Measurements from ENCODE around the gene CDK5RAP2. TPM values are rescaled to one million over a fixed set of nuclear protein-coding genes. Genes with fewer than 3 reads are reported as not detected.
"Not testable (repeated sequence)": the region's sequence is repeated elsewhere in the genome, so short reads cannot be mapped to it uniquely, and the experiment has no call there.

Gene CDK5RAP2
- total and polyA plus RNA-seq, 8 donors = 24.7 to 438 (median 31.3) TPM

DNA sequence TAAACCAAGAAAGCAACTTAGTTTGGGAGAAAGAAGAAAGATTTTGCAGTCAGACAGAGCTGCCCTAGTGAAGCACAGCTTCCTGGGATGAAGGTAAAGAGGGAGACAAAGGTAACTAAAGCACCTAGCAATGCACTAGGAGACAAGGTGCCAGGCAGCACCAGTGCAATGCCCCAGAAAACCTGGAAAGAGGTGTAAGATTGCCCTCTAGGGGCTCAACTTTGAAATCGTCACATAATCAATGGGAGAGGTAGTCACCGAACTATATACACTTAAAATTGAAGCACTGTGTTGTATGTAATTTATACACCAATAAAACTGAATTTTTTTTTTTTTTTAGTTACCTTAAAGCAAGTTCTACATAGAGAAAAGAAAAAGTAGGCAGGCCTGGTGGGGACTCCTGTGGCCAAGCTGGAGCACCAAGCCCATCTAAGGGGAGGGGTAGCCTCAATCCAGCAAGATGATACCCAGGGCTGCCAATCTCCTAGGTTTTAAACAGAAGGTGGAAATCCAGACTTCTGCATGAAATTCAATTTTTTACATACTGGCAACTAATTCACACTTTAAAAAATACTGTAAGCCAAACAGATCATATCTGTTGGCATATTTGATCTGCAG is 48.2 kb downstream of the CDK5RAP2 start:
- H3K27me3 ChIP-seq = no peaks in the 10 kb centered on the region
- intact Hi-C loops (cut with DNase I; ENCODE audit: low total_unique reads) = no loop called here
- 66 to 82% (median 68%) methylated on average over 2 of the region's 2 CpGs for WGBS, 5 donors
- peak overlapping the region in 4 of 5 donors; percentile 36 to 68 (median 49) for H3K27ac ChIP-seq
- peaks cover 36 to 93% (median 92%) of the 10 kb centered on the region in 4 donors for H3K36me3 ChIP-seq
- H3K9me3 ChIP-seq = no peaks in the 10 kb centered on the region
- H3K4me3 ChIP-seq = no peak overlapping the region
- DNase-seq = peak in 1 of 2 donors; percentile 39
- TF ChIP-seq POLR2A (IDR thresholded peaks at IDR 0.05) = no peak
- TF ChIP-seq, protein P1, sequence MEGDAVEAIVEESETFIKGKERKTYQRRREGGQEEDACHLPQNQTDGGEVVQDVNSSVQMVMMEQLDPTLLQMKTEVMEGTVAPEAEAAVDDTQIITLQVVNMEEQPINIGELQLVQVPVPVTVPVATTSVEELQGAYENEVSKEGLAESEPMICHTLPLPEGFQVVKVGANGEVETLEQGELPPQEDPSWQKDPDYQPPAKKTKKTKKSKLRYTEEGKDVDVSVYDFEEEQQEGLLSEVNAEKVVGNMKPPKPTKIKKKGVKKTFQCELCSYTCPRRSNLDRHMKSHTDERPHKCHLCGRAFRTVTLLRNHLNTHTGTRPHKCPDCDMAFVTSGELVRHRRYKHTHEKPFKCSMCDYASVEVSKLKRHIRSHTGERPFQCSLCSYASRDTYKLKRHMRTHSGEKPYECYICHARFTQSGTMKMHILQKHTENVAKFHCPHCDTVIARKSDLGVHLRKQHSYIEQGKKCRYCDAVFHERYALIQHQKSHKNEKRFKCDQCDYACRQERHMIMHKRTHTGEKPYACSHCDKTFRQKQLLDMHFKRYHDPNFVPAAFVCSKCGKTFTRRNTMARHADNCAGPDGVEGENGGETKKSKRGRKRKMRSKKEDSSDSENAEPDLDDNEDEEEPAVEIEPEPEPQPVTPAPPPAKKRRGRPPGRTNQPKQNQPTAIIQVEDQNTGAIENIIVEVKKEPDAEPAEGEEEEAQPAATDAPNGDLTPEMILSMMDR (IDR thresholded peaks at IDR 0.05) = peak in 3 of 7 experiments; percentile 13 to 29 (median 28)
- peaks cover 0 to 12% (median 8%) of the 10 kb centered on the region in 4 donors for H3K4me1 ChIP-seq

DNA sequence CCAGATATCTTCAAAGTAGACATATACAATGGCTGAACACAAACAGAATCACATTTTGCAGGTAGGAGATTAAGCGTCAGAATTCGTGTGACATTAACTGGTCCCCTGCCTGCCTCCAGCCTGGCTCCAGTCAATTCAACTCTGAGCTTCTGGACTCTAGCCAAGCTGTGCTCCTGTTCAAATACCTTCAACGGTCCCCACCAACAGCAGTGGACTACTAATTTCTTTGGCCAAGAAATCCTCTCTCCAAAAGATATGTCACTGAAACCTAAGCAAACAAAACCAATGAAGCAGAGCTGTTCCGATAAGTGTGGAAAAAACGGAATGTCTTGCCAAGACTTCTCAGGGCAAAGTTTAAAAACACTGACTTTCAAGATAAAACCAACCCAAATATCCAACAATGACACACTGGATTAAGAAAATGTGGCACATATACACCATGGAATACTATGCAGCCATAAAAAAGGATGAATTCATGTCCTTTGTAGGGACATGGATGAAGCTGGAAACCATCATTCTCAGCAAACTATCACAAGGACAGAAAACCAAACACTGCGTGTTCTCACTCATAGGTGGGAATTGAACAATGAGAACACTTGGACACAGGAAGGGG is 49.6 kb downstream of the CDK5RAP2 start:
- H3K9me3 ChIP-seq; H3K4me3 ChIP-seq; H3K27me3 ChIP-seq; intact Hi-C loops (cut with DNase I; ENCODE audit: low total_unique reads); H3K27ac ChIP-seq; DNase-seq: not testable (repeated sequence)
- H3K36me3 ChIP-seq = peaks cover 48 to 94% (median 92%) of the 10 kb centered on the region in 4 donors
- peaks cover 0 to 12% (median 8%) of the 10 kb centered on the region in 4 donors for H3K4me1 ChIP-seq
- WGBS, 5 donors = 59 to 74% (median 65%) methylated on average over 5 to 6 of the region's 6 CpGs

DNA sequence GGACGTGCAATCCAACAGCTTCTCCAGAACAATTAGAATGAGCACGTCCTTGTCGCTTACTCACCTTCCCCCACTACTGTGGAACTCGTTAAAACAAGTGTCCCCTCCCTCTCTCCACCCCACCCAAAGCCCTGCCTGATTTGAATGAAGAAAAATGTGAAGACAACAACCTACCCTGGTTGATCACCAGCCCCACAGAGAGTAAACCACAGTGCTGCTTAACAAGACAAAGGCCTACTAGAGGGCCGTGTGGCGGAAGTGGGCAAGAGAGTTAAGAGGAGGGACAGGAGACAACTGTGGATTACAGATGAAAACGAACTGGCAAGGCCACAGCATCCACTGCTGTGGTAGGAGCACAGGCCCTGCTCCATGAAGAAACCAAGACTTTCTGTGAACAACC is 51.1 kb downstream of the CDK5RAP2 start:
- H3K4me3 ChIP-seq = no peak overlapping the region
- no peaks in the 10 kb centered on the region for H3K27me3 ChIP-seq
- peaks cover 57 to 94% (median 92%) of the 10 kb centered on the region in 4 donors for H3K36me3 ChIP-seq
- no peak for TF ChIP-seq POLR2AphosphoS5 (IDR thresholded peaks at IDR 0.05)
- TF ChIP-seq EP300 (IDR thresholded peaks at IDR 0.05) = no peak
- intact Hi-C loops (cut with DNase I; ENCODE audit: low total_unique reads) = no loop called here
- H3K27ac ChIP-seq = no peak overlapping the region
- H3K4me1 ChIP-seq = peaks cover 0 to 12% (median 8%) of the 10 kb centered on the region in 4 donors
- no peak for DNase-seq
- H3K9me3 ChIP-seq = no peaks in the 10 kb centered on the region
- 77 to 86% (median 81%) methylated on average over 7 of the region's 7 CpGs for WGBS, 5 donors

DNA sequence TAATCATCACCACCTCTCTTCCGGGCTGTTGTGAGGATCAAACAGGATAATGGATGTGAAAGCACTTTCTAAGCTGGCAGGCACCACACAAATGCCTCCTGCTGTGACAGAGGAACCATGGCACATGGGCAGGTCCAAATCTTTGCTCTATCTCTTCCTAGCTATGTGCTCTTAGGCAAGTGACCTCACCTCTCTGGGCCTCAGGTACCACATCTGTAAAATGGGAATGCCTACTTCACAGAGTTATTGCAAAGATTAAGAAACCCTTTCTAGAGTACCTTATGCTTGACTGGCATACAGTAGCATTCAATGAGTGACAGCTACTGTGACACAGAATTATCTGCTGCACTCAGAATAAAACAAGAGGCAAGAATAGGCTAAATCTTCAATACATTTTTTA is 51.6 kb downstream of the CDK5RAP2 start:
- intact Hi-C loops (cut with DNase I; ENCODE audit: low total_unique reads) = no loop called here
- TF ChIP-seq POLR2AphosphoS5 (IDR thresholded peaks at IDR 0.05) (no peak), POLR2A (IDR thresholded peaks at IDR 0.05) (no peak), EP300 (IDR thresholded peaks at IDR 0.05) (no peak)
- TF ChIP-seq, protein P1 (IDR thresholded peaks at IDR 0.05) = no peak
- DNase-seq = no peak
- WGBS, 5 donors = 88 to 94% (median 94%) methylated on average over 1 of the region's 1 CpG
- Histone ChIP-seq H3K4me3 (no peak overlapping the region), H3K27me3 (no peaks in the 10 kb centered on the region), H3K27ac (no peak overlapping the region), H3K9me3 (no peaks in the 10 kb centered on the region), H3K4me1 (peaks cover 0 to 12% (median 8%) of the 10 kb centered on the region in 4 donors), H3K36me3 (peaks cover 59 to 94% (median 92%) of the 10 kb centered on the region in 4 donors)

DNA sequence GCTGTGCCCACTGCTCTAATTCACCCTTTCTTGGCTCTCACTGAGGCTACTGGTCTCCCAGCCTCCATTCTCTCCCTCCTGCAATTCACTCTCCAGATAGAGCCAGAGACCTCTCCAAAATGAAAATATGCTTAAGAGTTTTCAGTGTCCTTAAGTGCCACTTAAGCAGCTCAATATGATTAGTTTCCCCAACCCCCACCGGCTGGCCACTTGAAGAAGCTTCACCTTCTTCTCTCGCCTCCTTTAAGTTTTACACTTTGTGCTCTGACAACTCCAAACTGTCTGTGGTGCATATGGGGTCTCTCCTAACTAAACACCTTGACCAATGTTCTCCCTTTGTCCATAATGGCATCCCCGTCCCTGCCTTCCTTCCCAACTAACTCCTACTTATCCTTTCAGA is 53.4 kb downstream of the CDK5RAP2 start:
- H3K27ac ChIP-seq = no peak overlapping the region

More for the DNA sequence above, 53.4 kb downstream of the CDK5RAP2 start:
- TF ChIP-seq EP300 (IDR thresholded peaks at IDR 0.05) (no peak), POLR2AphosphoS5 (IDR thresholded peaks at IDR 0.05) (no peak), POLR2A (IDR thresholded peaks at IDR 0.05) (no peak)
- TF ChIP-seq, protein P1 (IDR thresholded peaks at IDR 0.05) = no peak
- Histone ChIP-seq H3K9me3 (no peaks in the 10 kb centered on the region), H3K4me3 (no peak overlapping the region), H3K4me1 (peaks cover 0 to 2% (median under 1%) of the 10 kb centered on the region in 4 donors), H3K36me3 (peaks cover 64 to 96% (median 92%) of the 10 kb centered on the region in 4 donors), H3K27me3 (no peaks in the 10 kb centered on the region)
- intact Hi-C loops (cut with DNase I; ENCODE audit: low total_unique reads) = no loop called here
- no peak for DNase-seq
- WGBS, 5 donors = 94 to 100% (median 95%) methylated on average over 3 of the region's 3 CpGs
